ENCODE data around the gene TMEM106A.
"Not testable (repeated sequence)": the region's sequence is repeated elsewhere in the genome, so short reads cannot be mapped to it uniquely, and the experiment has no call there.

DNA sequence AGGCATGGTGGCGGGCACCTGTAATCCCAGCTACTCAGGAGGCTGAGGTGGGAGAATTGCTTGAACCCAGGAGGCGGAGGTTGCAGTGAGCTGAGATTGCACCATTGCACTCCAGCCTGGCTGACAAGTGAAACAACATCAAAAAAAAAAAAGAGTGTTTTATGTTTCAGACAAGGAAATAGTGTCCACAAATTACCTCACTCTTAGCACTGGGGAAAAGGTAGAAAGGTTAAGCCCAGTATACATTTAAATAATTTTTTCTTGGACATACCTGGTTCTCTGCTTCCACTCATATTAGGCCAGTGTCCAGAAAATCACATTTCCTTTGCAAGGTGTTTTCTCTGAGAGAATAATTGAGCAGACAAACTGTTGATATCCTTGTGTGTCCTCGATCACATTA, 8.7 kb upstream of the TMEM106A start:
- TF ChIP-seq, protein P1, sequence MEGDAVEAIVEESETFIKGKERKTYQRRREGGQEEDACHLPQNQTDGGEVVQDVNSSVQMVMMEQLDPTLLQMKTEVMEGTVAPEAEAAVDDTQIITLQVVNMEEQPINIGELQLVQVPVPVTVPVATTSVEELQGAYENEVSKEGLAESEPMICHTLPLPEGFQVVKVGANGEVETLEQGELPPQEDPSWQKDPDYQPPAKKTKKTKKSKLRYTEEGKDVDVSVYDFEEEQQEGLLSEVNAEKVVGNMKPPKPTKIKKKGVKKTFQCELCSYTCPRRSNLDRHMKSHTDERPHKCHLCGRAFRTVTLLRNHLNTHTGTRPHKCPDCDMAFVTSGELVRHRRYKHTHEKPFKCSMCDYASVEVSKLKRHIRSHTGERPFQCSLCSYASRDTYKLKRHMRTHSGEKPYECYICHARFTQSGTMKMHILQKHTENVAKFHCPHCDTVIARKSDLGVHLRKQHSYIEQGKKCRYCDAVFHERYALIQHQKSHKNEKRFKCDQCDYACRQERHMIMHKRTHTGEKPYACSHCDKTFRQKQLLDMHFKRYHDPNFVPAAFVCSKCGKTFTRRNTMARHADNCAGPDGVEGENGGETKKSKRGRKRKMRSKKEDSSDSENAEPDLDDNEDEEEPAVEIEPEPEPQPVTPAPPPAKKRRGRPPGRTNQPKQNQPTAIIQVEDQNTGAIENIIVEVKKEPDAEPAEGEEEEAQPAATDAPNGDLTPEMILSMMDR (IDR thresholded peaks at IDR 0.05) = not testable (repeated sequence)
- not testable (repeated sequence) for TF ChIP-seq POLR2A (IDR thresholded peaks at IDR 0.05)

Measured in prostate gland (tissue), 2 donors.